K562 (cell line): Measurements from ENCODE around the gene PRR14. TPM values are rescaled to one million over a fixed set of nuclear protein-coding genes. Genes with fewer than 3 reads are reported as not detected.

Experiments
- CXXC5 ChIP-seq: fragments of 250-450 bp; sonication (Bioruptor Pico); IDR thresholded peaks from 2 replicates; pipeline ENCODE4 v1.8.0; 2022; ENCODE audit warnings: inconsistent platforms, mild to moderate bottlenecking, moderate library complexity
- FOXJ2 ChIP-seq: fragments of 200-800 bp; sonication (Bioruptor generic); IDR thresholded peaks from 2 replicates; pipeline ENCODE4 v1.6.1; 2016; ENCODE audit warnings: missing genetic modification characterization, missing compliant biosample characterization
- HDAC3 ChIP-seq: fragments of 450-650 bp; IDR thresholded peaks from 2 replicates; pipeline ENCODE4 v1.6.1; 2018; ENCODE audit warnings: borderline replicate concordance, mild to moderate bottlenecking, moderate library complexity; ENCODE audit not compliant: partially characterized antibody
- HIVEP1 ChIP-seq: fragments of 250-450 bp; sonication (Bioruptor Pico); IDR thresholded peaks from 2 replicates; pipeline ENCODE4 v1.4.0; 2020; ENCODE audit warnings: mild to moderate bottlenecking
- MTF1 ChIP-seq: fragments of 250-450 bp; sonication (Bioruptor Pico); IDR thresholded peaks from 2 replicates; pipeline ENCODE4 v1.9.0; 2021; ENCODE audit warnings: moderate library complexity, mild to moderate bottlenecking, inconsistent platforms, borderline replicate concordance
- TGIF2 ChIP-seq: sonication (generic); formaldehyde crosslinking; IDR thresholded peaks from 2 replicates; pipeline ENCODE4 v1.8.1; 2022; ENCODE audit warnings: mild to moderate bottlenecking, missing genetic modification reagents, moderate library complexity
- THRAP3 ChIP-seq: fragments of 450-650 bp; IDR thresholded peaks from 2 replicates; pipeline ENCODE4 v1.6.1; 2016; ENCODE audit warnings: mild to moderate bottlenecking, inconsistent platforms, borderline replicate concordance
- ZNF121 ChIP-seq: sonication (generic); formaldehyde crosslinking; conservative IDR thresholded peaks from 2 replicates; pipeline ENCODE4 v1.8.0; 2022; ENCODE audit warnings: missing genetic modification reagents
- polyA plus RNA-seq, 8 experiments: library from polyadenylated mRNA; depleted of rRNA in 4 of 8; stranded (reverse) in 5 of 8; unstranded in 3 of 8; fragments of >200 nt; fragmentation: Nextera tagmentation in 2 of 8; fragmentation: Illumina TruSeq in 1 of 8; extraction: Ambion mirVana in 2 of 8; extraction: Trizol in 1 of 8; gene quantifications; 2 replicates each; pipeline versions ENCODE4 v1.2.1 to v1.2.3, GENCODE V29; 2011 to 2014; ENCODE audit warnings: inconsistent platforms in 1 of 8, missing spikeins in 1 of 8
- total RNA-seq, 7 experiments: library from RNA; depleted of rRNA in 6 of 7; stranded (reverse); fragments of >200 nt in 6 of 7; fragmentation: Illumina TruSeq in 2 of 7; extraction: Trizol in 2 of 7; gene quantifications; 2 replicates each; pipeline versions ENCODE4 v1.2.1 to v1.2.3, GENCODE V29; 2011 to 2021; ENCODE audit warnings: low replicate concordance in 1 of 7
- TF ChIP-seq, protein P1 (sequence below): fragments of 450-650 bp; formaldehyde crosslinking; IDR thresholded peaks from 2 replicates; pipeline ENCODE4 v1.4.0; 2020; ENCODE audit warnings: mild to moderate bottlenecking, moderate library complexity
- TF ChIP-seq, protein P2 (sequence below), 2 experiments: fragments of 450-650 bp; IDR thresholded peaks; 2 replicates each; pipeline ENCODE4 v1.6.1; 2016; ENCODE audit warnings: mild to moderate bottlenecking in 2 of 2, borderline replicate concordance in 1 of 2, low read depth in 1 of 2, moderate library complexity in 1 of 2
- TF ChIP-seq, protein P3 (sequence below): fragments of 250-450 bp; sonication (Bioruptor Pico); IDR thresholded peaks from 2 replicates; pipeline ENCODE4 v1.4.0; 2020; ENCODE audit warnings: borderline replicate concordance

PRR14 gene
- total and polyA plus RNA-seq, 9 of the 15 experiments (the other 6 are each of a cell fraction or from before 2014, with no cell fraction given) = 2.2 to 63.1 (median 11.5) TPM

DNA sequence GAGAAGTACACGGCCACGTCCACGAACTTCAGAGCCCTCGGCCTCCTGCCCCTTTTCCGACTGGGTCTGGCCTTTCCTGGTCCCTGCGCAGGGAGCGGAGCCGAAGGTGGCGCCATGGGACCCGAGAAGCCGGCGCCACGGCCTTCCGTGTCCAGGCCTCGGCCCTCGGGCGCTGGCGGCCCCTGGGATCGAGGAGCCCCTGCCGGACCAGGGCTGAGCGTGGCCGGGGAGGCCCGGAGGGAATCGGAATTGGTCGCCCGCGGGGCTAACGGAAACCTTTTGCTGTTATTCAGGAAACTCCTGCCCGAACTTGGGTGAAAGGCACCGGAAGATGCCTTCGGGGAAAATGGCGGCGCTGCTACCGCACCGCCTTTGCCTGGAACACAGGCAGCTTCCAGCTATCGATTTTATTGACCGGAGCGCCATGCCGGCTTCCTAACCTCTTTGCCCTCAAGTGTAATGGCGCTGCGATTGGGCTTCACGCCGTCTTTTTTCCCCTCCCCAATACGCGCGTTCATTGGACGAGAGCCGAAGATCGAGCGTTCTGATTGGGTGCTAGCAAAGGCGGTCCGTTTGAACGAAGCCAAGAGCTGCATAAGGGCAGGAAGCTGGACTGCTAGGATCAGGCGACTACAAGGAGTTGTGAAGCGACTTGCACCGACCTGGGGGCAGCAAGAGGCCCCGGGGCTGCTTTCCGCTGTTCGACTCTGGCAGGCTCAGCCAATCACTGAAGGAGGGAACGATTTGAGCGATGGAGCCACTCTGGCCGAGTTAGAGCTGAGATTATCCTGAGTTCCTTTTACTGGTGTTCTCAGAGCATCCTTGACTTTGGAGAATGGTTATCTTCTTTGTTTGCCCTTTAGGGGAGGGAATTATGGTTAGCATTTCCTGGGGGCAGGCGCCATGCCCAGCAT, 40.6 kb upstream of the PRR14 start, which contains the start of gene ZNF689 (continued):
- TF ChIP-seq, protein P1, sequence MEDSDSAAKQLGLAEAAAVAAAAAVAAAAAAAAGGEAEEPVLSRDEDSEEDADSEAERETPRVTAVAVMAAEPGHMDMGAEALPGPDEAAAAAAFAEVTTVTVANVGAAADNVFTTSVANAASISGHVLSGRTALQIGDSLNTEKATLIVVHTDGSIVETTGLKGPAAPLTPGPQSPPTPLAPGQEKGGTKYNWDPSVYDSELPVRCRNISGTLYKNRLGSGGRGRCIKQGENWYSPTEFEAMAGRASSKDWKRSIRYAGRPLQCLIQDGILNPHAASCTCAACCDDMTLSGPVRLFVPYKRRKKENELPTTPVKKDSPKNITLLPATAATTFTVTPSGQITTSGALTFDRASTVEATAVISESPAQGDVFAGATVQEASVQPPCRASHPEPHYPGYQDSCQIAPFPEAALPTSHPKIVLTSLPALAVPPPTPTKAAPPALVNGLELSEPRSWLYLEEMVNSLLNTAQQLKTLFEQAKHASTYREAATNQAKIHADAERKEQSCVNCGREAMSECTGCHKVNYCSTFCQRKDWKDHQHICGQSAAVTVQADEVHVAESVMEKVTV = no peak
- TF ChIP-seq FOXJ2 (tag) (no peak), ZNF121 (no peak), TGIF2 (CRISPR knock-in tag) (no peak; the same call in 1 of the 2 replicates), CXXC5 (CRISPR knock-in tag) (peak; percentile 100), MTF1 (CRISPR knock-in tag) (no peak), HDAC3 (no peak), HIVEP1 (CRISPR knock-in tag) (no peak), THRAP3 (no peak)
- TF ChIP-seq, protein P2, sequence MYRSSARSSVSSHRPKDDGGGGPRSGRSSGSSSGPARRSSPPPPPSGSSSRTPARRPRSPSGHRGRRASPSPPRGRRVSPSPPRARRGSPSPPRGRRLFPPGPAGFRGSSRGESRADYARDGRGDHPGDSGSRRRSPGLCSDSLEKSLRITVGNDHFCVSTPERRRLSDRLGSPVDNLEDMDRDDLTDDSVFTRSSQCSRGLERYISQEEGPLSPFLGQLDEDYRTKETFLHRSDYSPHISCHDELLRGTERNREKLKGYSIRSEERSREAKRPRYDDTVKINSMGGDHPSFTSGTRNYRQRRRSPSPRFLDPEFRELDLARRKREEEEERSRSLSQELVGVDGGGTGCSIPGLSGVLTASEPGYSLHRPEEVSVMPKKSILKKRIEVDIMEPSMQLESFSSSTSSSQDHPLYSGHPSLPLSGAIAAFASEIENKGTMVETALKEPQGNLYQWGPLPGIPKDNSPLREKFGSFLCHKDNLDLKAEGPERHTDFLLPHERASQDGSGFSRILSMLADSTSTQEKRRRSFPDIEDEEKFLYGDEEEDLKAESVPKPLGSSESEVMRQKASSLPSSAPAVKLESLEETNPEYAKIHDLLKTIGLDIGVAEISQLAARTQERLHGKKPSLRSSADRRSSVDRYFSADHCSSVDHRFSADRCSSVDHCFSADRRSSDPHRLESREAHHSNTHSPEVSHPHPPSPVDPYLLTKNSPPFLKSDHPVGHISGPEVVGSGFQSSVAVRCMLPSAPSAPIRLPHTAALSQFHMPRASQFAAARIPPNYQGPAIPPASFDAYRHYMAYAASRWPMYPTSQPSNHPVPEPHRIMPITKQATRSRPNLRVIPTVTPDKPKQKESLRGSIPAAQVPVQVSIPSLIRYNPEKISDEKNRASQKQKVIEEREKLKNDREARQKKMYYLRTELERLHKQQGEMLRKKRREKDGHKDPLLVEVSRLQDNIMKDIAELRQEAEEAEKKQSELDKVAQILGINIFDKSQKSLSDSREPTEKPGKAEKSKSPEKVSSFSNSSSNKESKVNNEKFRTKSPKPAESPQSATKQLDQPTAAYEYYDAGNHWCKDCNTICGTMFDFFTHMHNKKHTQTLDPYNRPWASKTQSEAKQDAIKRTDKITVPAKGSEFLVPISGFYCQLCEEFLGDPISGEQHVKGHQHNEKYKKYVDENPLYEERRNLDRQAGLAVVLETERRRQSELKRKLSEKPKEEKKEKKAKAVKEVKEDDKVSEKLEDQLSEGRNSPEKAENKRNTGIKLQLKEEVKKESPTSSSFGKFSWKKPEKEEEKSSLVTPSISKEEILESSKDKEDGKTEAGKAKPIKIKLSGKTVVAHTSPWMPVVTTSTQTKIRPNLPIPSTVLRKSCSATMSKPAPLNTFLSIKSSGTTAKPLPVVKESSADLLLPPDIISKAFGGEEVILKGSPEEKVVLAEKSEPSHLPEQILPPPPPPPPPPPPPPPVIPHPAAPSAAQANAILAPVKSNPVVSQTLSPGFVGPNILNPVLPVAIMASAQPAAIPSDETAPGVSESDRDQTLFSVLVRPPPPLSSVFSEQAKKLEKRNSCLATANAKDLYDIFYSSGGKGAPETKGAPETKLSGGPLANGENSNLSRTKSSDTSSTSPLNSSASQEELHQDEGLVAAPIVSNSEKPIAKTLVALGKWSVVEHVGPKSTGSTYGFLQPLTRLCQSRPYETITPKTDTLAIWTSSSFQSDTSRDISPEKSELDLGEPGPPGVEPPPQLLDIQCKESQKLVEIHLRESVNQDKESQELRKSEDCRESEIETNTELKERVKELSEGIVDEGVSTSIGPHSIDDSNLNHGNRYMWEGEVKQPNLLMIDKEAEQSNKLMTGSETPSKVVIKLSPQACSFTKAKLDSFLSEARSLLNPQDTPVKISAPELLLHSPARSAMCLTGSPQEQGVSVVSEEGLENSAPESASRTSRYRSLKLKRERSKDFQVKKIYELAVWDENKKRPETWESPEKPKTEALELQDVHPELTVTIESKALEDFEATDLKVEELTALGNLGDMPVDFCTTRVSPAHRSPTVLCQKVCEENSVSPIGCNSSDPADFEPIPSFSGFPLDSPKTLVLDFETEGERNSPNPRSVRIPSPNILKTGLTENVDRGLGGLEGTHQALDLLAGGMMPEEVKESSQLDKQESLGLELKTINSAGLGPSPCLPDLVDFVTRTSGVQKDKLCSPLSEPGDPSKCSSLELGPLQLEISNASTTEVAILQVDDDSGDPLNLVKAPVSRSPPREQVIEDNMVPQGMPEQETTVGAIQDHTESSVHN (IDR thresholded peaks at IDR 0.05; ENCODE audit: borderline replicate concordance in 1 of 2, low read depth in 1 of 2) = no peak
- TF ChIP-seq, protein P3, sequence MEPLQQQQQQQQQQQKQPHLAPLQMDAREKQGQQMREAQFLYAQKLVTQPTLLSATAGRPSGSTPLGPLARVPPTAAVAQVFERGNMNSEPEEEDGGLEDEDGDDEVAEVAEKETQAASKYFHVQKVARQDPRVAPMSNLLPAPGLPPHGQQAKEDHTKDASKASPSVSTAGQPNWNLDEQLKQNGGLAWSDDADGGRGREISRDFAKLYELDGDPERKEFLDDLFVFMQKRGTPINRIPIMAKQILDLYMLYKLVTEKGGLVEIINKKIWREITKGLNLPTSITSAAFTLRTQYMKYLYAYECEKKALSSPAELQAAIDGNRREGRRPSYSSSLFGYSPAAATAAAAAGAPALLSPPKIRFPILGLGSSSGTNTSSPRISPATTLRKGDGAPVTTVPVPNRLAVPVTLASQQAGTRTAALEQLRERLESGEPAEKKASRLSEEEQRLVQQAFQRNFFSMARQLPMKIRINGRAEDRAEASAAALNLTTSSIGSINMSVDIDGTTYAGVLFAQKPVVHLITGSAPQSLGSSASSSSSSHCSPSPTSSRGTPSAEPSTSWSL = no peak
